ENCODE results near the gene CORO2A. TPM values are rescaled to one million over a fixed set of nuclear protein-coding genes. Genes with fewer than 3 reads are reported as not detected.
"Not testable (repeated sequence)": the region's sequence is repeated elsewhere in the genome, so short reads cannot be mapped to it uniquely, and the experiment has no call there.

The CORO2A gene
- total and polyA plus RNA-seq, 10 donors, result 1.3 to 11.0 (median 6.1) TPM

DNA sequence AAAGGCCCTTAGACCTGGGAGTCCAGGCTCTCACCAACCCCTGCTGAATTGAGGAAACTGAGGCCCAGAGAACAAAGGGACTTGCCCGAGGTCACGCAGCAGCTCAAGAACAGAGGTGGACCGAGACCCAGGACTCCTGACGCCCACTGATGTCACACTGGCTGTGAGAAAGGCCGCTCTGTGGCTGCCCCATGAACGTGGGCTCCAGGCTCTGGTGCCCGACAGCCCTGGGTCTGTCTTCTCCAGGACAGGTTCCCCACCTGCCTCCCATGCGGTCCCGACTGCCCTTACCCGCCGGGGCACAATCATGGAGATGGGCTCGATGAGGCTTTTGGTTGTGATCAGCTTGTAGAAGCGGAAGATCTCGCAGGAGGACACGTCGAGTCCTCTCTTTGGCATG lies 64.1 kb downstream of the CORO2A start:
- TF ChIP-seq POLR2AphosphoS5 (IDR thresholded peaks at IDR 0.05) (no peak), POLR2A (IDR thresholded peaks at IDR 0.05) (no peak)
- TF ChIP-seq, protein P1, sequence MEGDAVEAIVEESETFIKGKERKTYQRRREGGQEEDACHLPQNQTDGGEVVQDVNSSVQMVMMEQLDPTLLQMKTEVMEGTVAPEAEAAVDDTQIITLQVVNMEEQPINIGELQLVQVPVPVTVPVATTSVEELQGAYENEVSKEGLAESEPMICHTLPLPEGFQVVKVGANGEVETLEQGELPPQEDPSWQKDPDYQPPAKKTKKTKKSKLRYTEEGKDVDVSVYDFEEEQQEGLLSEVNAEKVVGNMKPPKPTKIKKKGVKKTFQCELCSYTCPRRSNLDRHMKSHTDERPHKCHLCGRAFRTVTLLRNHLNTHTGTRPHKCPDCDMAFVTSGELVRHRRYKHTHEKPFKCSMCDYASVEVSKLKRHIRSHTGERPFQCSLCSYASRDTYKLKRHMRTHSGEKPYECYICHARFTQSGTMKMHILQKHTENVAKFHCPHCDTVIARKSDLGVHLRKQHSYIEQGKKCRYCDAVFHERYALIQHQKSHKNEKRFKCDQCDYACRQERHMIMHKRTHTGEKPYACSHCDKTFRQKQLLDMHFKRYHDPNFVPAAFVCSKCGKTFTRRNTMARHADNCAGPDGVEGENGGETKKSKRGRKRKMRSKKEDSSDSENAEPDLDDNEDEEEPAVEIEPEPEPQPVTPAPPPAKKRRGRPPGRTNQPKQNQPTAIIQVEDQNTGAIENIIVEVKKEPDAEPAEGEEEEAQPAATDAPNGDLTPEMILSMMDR (IDR thresholded peaks at IDR 0.05 in 8 of 11, conservative IDR thresholded peaks at IDR 0.05 in 3 of 11), result no peak
- intact Hi-C loops (cut with DNase I; ENCODE audit: low total_unique reads), result no loop called here
- Histone ChIP-seq H3K27me3 (replicated peaks in 1 of 7) (no peaks in the 10 kb centered on the region), H3K4me1 (peaks cover 6 to 25% (median 21%) of the 10 kb centered on the region in 6 donors), H3K9me3 (no peaks in the 10 kb centered on the region), H3K27ac (peak overlapping the region in 6 of 8 donors; percentile 48 to 84 (median 69)), H3K36me3 (peaks cover 0 to 85% (median 2%) of the 10 kb centered on the region in 6 donors), H3K4me3 (no peak overlapping the region)
- no peak for DNase-seq
- WGBS, 5 donors, result 96 to 97% (median 97%) methylated on average over 15 to 16 of the region's 16 CpGs

GRCh38 chr9:98127226-98127625 lies 65.2 kb downstream of the CORO2A start:
- Histone ChIP-seq H3K27me3 (replicated peaks in 1 of 7) (no peaks in the 10 kb centered on the region), H3K4me1 (peaks cover 6 to 26% (median 21%) of the 10 kb centered on the region in 6 donors), H3K4me3 (no peak overlapping the region), H3K36me3 (peaks cover 0 to 75% (median 2%) of the 10 kb centered on the region in 6 donors), H3K9me3 (no peaks in the 10 kb centered on the region), H3K27ac (no peak overlapping the region)
- intact Hi-C loops (cut with DNase I; ENCODE audit: low total_unique reads), result no loop called here
- WGBS, 5 donors, result 92 to 98% (median 96%) methylated on average over 5 to 8 of the region's 8 CpGs
- TF ChIP-seq POLR2A (IDR thresholded peaks at IDR 0.05) (no peak), POLR2AphosphoS5 (IDR thresholded peaks at IDR 0.05) (no peak)
- TF ChIP-seq, protein P1 (IDR thresholded peaks at IDR 0.05 in 8 of 11, conservative IDR thresholded peaks at IDR 0.05 in 3 of 11), result no peak
- DNase-seq, result no peak

DNA sequence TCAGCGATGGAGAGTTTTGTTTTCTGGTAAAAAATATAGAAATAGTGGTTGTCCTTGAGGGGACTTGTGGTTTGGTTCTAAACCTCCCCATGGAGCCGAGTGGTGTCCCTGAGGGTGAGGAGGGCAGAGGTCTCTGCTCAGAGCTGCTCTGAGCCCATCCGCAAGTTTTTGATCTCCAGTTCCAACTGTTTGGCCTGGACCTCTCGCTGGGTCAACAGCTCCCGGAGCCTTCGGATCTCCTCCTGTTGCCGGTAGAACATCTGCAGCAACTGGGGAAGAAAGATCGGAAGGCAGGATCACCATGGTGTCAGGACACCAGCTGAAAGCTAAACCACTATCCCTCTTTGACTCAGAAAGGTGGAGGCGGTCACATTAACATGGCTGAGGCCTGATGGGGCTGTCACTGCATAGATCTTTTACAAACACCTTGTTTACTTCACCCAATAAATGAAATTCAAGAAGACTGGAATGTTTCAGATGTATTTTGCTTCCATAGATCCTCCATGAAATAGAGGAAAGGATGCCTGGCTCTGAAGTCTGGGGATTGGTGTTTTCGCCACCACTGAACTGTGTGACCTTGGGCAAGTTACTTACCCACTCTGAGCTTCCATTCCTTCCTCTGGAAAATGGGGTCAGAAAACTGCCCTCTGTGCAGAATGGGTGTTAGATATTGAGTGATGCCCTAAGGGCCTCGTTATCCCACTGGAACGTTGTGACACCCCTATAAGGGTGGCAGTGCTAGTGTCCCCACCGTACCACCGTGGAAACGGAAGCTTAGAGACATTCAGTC lies 67.6 kb downstream of the CORO2A start:
- TF ChIP-seq POLR2A (IDR thresholded peaks at IDR 0.05) (no peak), POLR2AphosphoS5 (IDR thresholded peaks at IDR 0.05) (no peak)
- TF ChIP-seq, protein P1 (IDR thresholded peaks at IDR 0.05 in 8 of 11, conservative IDR thresholded peaks at IDR 0.05 in 3 of 11), result no peak
- Histone ChIP-seq H3K27me3 (replicated peaks in 1 of 7) (no peaks in the 10 kb centered on the region), H3K27ac (no peak overlapping the region), H3K9me3 (no peaks in the 10 kb centered on the region), H3K4me1 (peaks cover 12 to 46% (median 43%) of the 10 kb centered on the region in 6 donors), H3K36me3 (peaks cover 0 to 54% (median 2%) of the 10 kb centered on the region in 6 donors), H3K4me3 (no peak overlapping the region)
- intact Hi-C loops (cut with DNase I; ENCODE audit: low total_unique reads), result no loop called here
- no peak for DNase-seq
- WGBS, 5 donors, result 93 to 94% (median 94%) methylated on average over 15 of the region's 15 CpGs

- WGBS, 5 donors, result 92 to 98% (median 95%) methylated on average over 13 of the region's 13 CpGs
- DNase-seq; H3K9me3 ChIP-seq; H3K4me3 ChIP-seq; H3K27me3 ChIP-seq (replicated peaks in 1 of 7); H3K27ac ChIP-seq; intact Hi-C loops (cut with DNase I; ENCODE audit: low total_unique reads): not testable (repeated sequence)
- Histone ChIP-seq H3K4me1 (peaks cover 12 to 46% (median 38%) of the 10 kb centered on the region in 6 donors), H3K36me3 (peaks cover 0 to 54% (median 2%) of the 10 kb centered on the region in 6 donors)
Measured at GRCh38 chr9:98124091-98124490, 68.3 kb downstream of the CORO2A start.

Measured in spleen (tissue), 11 donors.